ENCODE data around the gene DLGAP1.
A peak's percentile ranks its signal among the peaks of the same experiment; 100 is the strongest.

DLGAP1 gene

DNA sequence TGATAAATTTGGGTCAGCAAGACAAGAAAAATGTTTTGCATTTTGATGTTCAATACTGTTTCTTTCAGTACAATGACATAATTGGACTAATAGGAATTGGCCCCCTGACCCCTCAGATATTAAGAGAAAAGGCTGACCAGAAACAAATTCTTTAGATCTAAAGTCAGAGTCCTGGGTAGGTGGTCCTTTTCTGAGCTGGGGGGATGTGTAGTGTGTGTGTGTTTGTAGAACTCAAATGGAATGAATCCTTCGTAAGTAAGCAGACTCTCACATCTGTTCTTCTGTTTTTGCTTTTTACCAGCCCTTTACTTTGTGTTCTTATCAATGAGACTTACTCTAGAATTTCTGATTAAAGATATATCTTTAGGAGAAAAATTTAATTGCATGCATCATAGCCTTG is 677.4 kb downstream of the DLGAP1 start:
- in situ Hi-C loops (cut with MboI; ENCODE audit: low pct_unique_long_range_greater_than_20kb, low sequenced_read_pairs, unreplicated experiment) = no loop called here
- TF ChIP-seq, protein P1, sequence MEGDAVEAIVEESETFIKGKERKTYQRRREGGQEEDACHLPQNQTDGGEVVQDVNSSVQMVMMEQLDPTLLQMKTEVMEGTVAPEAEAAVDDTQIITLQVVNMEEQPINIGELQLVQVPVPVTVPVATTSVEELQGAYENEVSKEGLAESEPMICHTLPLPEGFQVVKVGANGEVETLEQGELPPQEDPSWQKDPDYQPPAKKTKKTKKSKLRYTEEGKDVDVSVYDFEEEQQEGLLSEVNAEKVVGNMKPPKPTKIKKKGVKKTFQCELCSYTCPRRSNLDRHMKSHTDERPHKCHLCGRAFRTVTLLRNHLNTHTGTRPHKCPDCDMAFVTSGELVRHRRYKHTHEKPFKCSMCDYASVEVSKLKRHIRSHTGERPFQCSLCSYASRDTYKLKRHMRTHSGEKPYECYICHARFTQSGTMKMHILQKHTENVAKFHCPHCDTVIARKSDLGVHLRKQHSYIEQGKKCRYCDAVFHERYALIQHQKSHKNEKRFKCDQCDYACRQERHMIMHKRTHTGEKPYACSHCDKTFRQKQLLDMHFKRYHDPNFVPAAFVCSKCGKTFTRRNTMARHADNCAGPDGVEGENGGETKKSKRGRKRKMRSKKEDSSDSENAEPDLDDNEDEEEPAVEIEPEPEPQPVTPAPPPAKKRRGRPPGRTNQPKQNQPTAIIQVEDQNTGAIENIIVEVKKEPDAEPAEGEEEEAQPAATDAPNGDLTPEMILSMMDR (IDR thresholded peaks at IDR 0.05; ENCODE audit: extremely low read depth, insufficient read depth, missing control alignments) = no peak
- DNase-seq (ENCODE audit: low spot score) = no peak

DNA sequence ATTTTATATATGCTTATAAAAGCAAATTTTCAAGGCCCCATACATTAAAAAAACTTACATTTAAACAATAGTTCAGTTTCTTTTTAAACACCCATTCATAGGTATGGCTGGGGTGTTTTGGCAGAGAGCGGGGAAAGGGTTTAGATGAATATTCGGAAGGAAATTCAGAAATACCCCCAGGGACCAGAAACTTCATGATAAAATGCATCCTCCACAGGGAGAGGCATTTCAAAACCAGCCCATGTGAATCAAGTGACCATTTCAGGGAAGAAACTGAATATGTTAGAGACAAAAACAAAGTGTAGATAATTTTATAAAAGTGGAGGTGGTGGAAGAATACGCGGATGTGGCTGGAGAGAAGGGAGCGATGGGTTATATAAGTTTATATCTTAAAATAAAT is 678.0 kb downstream of the DLGAP1 start:
- TF ChIP-seq, protein P1 (IDR thresholded peaks at IDR 0.05; ENCODE audit: extremely low read depth, insufficient read depth, missing control alignments) = no peak
- no peak for DNase-seq (ENCODE audit: low spot score)
- in situ Hi-C loops (cut with MboI; ENCODE audit: low pct_unique_long_range_greater_than_20kb, low sequenced_read_pairs, unreplicated experiment) = no loop called here

DNA sequence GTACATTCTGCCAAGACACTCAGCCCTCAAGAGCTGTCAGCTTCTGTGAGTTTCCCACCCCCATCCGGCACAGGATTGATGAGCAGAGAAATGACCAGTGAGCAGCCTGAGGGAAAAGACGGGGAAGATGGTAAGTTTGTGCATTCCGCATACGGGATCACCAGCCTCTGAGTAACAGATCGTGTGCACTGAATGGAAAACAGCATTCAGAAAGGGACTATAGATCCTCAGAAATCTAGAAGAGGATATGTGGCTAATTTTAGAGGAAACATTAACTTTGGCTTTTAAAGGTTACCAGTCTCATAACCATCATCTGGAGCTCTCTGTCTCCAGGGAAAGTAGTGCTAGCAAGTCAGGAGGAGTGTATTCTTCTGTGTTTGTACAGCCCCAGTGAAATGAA is 679.1 kb downstream of the DLGAP1 start:
- no peak for DNase-seq (ENCODE audit: low spot score)
- in situ Hi-C loops (cut with MboI; ENCODE audit: low pct_unique_long_range_greater_than_20kb, low sequenced_read_pairs, unreplicated experiment) = no loop called here
- TF ChIP-seq, protein P1 (IDR thresholded peaks at IDR 0.05; ENCODE audit: extremely low read depth, insufficient read depth, missing control alignments) = no peak

DNA sequence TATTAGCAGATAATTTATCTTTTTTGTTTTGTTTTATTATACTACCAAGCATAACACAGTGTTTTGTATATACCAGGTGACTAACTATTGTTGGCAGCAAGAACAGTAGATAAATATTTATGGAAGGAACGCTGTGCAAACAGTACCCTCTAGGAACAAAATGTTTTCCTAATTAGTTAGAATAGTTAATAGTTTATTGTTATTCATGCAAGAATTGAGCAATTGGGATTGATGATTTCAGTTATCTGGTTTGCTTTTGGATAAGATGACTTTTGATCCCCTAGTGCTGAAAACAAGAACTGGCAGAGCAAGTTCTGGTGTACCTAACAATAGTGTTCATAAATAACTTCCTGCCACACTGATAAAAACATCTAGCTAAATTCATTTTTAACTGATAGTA is 681.8 kb downstream of the DLGAP1 start:
- TF ChIP-seq, protein P1 (IDR thresholded peaks at IDR 0.05; ENCODE audit: extremely low read depth, insufficient read depth, missing control alignments) = no peak
- no peak for DNase-seq (ENCODE audit: low spot score)
- in situ Hi-C loops (cut with MboI; ENCODE audit: low pct_unique_long_range_greater_than_20kb, low sequenced_read_pairs, unreplicated experiment) = no loop called here

DNA sequence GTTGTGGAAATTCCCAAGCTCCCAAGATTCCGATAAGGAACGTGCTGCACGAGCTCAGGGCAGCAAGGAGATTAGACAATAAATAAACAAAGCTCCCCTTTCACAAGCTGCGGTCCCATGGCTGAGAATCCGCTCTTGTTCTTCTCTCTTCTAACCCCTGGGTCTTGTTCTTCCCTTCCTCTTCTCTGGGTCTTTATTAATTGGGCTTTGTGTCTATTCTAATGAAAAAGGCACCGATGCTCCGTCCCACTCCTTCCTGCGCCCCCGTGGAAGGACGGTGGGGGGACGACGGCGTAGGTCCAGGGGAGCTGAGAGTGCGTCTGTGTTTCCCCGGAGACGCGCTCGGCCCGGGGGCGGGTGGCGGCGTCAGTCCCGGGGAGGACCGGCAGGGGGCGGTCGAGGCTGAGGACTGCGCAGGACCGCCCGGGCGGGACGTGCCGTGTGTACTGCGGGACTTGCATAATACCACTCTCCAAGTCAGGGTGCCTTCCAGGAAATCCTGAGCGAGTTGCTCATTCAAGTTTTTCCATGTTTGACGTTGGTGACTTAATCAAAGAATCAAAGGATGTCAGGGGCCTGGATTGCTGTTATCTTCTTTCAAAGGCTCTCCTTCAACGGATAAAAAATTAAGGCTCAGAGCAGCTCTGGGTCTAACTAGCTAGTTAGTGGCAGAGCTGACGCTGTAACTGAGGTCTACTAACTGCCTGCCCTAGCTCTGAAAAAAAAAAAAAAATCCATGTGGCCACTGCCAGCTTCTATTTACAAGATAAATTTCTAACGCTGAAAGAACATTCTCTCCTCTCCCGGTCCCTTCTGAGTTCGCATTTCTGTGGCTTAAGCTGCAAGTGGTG is 683.8 kb downstream of the DLGAP1 start:
- in situ Hi-C loops (cut with MboI; ENCODE audit: low pct_unique_long_range_greater_than_20kb, low sequenced_read_pairs, unreplicated experiment) = no loop called here
- DNase-seq (ENCODE audit: low spot score) = peak; percentile 81
- TF ChIP-seq, protein P1 (IDR thresholded peaks at IDR 0.05; ENCODE audit: extremely low read depth, insufficient read depth, missing control alignments) = peak; percentile 94

DNA sequence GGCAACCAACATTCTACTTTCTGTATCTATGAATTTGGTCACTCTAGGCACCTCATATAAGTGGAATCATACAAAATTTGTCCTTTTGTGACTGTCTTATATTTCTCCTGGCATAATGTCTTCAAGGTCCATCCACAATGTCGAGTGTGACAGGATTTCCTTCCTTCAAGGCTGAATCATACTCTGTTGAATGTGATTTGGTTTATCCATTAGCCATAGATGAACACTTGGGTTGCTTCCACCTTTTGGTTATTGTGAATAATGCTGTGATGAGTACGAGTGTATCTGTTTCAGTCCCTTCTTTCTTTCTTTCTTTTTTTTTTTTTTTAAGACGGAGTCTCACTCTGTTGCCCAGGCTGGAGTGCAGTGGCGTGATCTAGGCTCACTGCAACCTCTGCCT is 693.8 kb downstream of the DLGAP1 start:
- in situ Hi-C loops (cut with MboI; ENCODE audit: low pct_unique_long_range_greater_than_20kb, low sequenced_read_pairs, unreplicated experiment) = no loop called here
- TF ChIP-seq, protein P1 (IDR thresholded peaks at IDR 0.05; ENCODE audit: extremely low read depth, insufficient read depth, missing control alignments) = no peak
- no peak for DNase-seq (ENCODE audit: low spot score)

Data from GM13977 (cell line).